GM23338 (cell line): ENCODE data around the gene RUVBL1. TPM values are rescaled to one million over a fixed set of nuclear protein-coding genes. Genes with fewer than 3 reads are reported as not detected.

Experiments used
- ATAC-seq: fragments of 200-7000 bp; cut with Tn5 transposase; 3 replicates; pipeline ENCODE4 v1.9.1; 2020
- DNase-seq: peaks from one replicate; pipeline ENCODE4 v3.0.0-alpha.2; 2015; ENCODE audit warnings: low spot score
- H2AFZ ChIP-seq: fragments of 200-600 bp; sonication (generic); 2 replicates; pipeline ENCODE4 v1.8.0; 2016; ENCODE audit warnings: antibody characterized with exemption, mild to moderate bottlenecking, moderate library complexity
- H3F3A ChIP-seq: fragments of 200-600 bp; sonication (generic); replicated peaks from 2 replicates; pipeline ENCODE4 v1.8.0; 2017; ENCODE audit warnings: antibody characterized with exemption, mixed run types, low read depth
- H3K27ac ChIP-seq: fragments of 200-600 bp; sonication (generic); 2 replicates; pipeline ENCODE4 v1.6.1; 2016; ENCODE audit warnings: low read depth
- H3K27me3 ChIP-seq: fragments of 200-600 bp; sonication (generic); 2 replicates; pipeline ENCODE4 v1.8.0; 2016; ENCODE audit warnings: mild to moderate bottlenecking, mixed run types, moderate library complexity; ENCODE audit not compliant: insufficient read depth
- H3K36me3 ChIP-seq: fragments of 200-600 bp; sonication (generic); 2 replicates; pipeline ENCODE4 v1.8.0; 2016; ENCODE audit warnings: mild to moderate bottlenecking; ENCODE audit not compliant: insufficient read depth
- H3K4me1 ChIP-seq: fragments of 200-600 bp; sonication (generic); 2 replicates; pipeline ENCODE4 v1.8.0; 2016; ENCODE audit warnings: mild to moderate bottlenecking, moderate library complexity; ENCODE audit not compliant: insufficient read depth
- H3K4me2 ChIP-seq: fragments of 200-600 bp; sonication (generic); 2 replicates; pipeline ENCODE4 v1.7.1; 2017; ENCODE audit warnings: mixed run types
- H3K4me3 ChIP-seq: fragments of 200-600 bp; sonication (generic); 2 replicates; pipeline ENCODE4 v1.6.1; 2016; ENCODE audit warnings: mixed run types
- H3K79me2 ChIP-seq: fragments of 200-600 bp; sonication (generic); replicated peaks from 2 replicates; pipeline ENCODE4 v1.8.0; 2017; ENCODE audit warnings: mild to moderate bottlenecking; ENCODE audit not compliant: insufficient read depth
- H3K9me2 ChIP-seq: fragments of 200-600 bp; sonication (generic); 2 replicates; pipeline ENCODE4 v1.8.0; 2017; ENCODE audit not compliant: insufficient read depth
- H4K20me1 ChIP-seq: fragments of 200-600 bp; sonication (generic); replicated peaks from 2 replicates; pipeline ENCODE4 v1.8.0; 2017; ENCODE audit warnings: mild to moderate bottlenecking; ENCODE audit not compliant: insufficient read depth
- H3K27ac Mint-ChIP-seq: 2 replicates; pipeline ENCODE4 v1.8.0; 2020; ENCODE audit warnings: inconsistent platforms, mild to moderate bottlenecking, moderate library complexity, mixed read lengths
- H3K27me3 Mint-ChIP-seq: 3 replicates; pipeline ENCODE4 v1.8.0; 2022; ENCODE audit warnings: low read depth, mild to moderate bottlenecking, moderate library complexity, mixed read lengths, inconsistent platforms; ENCODE audit not compliant: insufficient read depth, poor library complexity
- H3K36me3 Mint-ChIP-seq: 3 replicates; pipeline ENCODE4 v1.8.0; 2021; ENCODE audit warnings: low read depth, mild to moderate bottlenecking, inconsistent platforms, moderate library complexity, mixed read lengths
- H3K4me1 Mint-ChIP-seq: 3 replicates; pipeline ENCODE4 v1.8.0; 2020; ENCODE audit warnings: mild to moderate bottlenecking, inconsistent platforms, mixed read lengths
- H3K4me3 Mint-ChIP-seq: 3 replicates; pipeline ENCODE4 v1.8.0; 2021; ENCODE audit warnings: moderate library complexity, mild to moderate bottlenecking, inconsistent platforms, mixed read lengths
- H3K9me3 Mint-ChIP-seq: 3 replicates; pipeline ENCODE4 v1.8.0; 2020; ENCODE audit warnings: moderate library complexity, mild to moderate bottlenecking, inconsistent platforms, mixed read lengths
- CTCF ChIP-seq, 2 experiments: fragments of 200-600 bp in 1 of 2; sonication (generic) in 1 of 2; conservative IDR thresholded peaks; 2 replicates each; pipeline versions ENCODE4 v1.5.1 to v1.6.1; 2016 to 2017; ENCODE audit warnings: antibody characterized with exemption in 2 of 2, low read depth in 2 of 2, mild to moderate bottlenecking in 2 of 2, moderate library complexity in 1 of 2
- JUNB ChIP-seq: IDR thresholded peaks from one replicate; pipeline ENCODE4 v1.6.1; 2016; ENCODE audit warnings: antibody characterized with exemption; ENCODE audit not compliant: unreplicated experiment
- REST ChIP-seq: IDR thresholded peaks from one replicate; pipeline ENCODE4 v1.6.1; 2018; ENCODE audit warnings: antibody characterized with exemption; ENCODE audit not compliant: unreplicated experiment
- polyA plus RNA-seq: library from polyadenylated mRNA; unstranded; fragments of >200 nt; fragmentation: Nextera tagmentation; extraction: Ambion mirVana; gene quantifications from 2 replicates; pipeline ENCODE4 v1.2.1, GENCODE V29; 2016
- total RNA-seq: library from RNA; depleted of rRNA; stranded (reverse); fragments of >200 nt; shearing (Covaris generic); gene quantifications from 2 replicates; pipeline ENCODE4 v1.2.3, GENCODE V29; 2014

RUVBL1 gene
- total and polyA plus RNA-seq, 2 experiments from 2014 or later, result 133 to 136 TPM

GRCh38 chr3:128095222-128095703, 28.3 kb downstream of the RUVBL1 start:
- TF ChIP-seq CTCF (conservative IDR thresholded peaks at IDR 0.05; ENCODE audit: low read depth in 2 of 2), result peak; percentile 65 to 80
- TF ChIP-seq JUNB, result no peak
- peaks cover 24% of the 10 kb centered on the region; the same call in 1 of the 2 replicates for H3K36me3 ChIP-seq
- H3K27ac Mint-ChIP-seq, result peak overlapping the region; percentile 88
- peaks cover 62% of the 10 kb centered on the region for H3K4me1 ChIP-seq
- H2AFZ ChIP-seq, result no peak overlapping the region
- H3K4me3 ChIP-seq, result peak overlapping the region; percentile 43; the same call in 1 of the 2 replicates
- peaks cover 50% of the 10 kb centered on the region for H3K4me1 Mint-ChIP-seq
- H3K4me3 Mint-ChIP-seq, result no peak overlapping the region; the same call in 2 of the 3 replicates
- H3K9me3 Mint-ChIP-seq, result no peaks in the 10 kb centered on the region
- H3K36me3 Mint-ChIP-seq, result peaks cover 91% of the 10 kb centered on the region
- ATAC-seq (peak; percentile 90), DNase-seq (peak; percentile 88)
- H3K27ac ChIP-seq, result peak overlapping the region; percentile 88
- H3K9me2 ChIP-seq, result no peaks in the 10 kb centered on the region
- H3K4me2 ChIP-seq, result peak overlapping the region; percentile 69
- H3F3A ChIP-seq, result peaks cover 10% of the 10 kb centered on the region; the same call in 1 of the 2 replicates
- peaks cover 70% of the 10 kb centered on the region for H3K79me2 ChIP-seq
- H4K20me1 ChIP-seq, result peaks cover 33% of the 10 kb centered on the region
- no peaks in the 10 kb centered on the region for H3K27me3 Mint-ChIP-seq
- no peaks in the 10 kb centered on the region for H3K27me3 ChIP-seq

- no peak overlapping the region for H3K4me3 Mint-ChIP-seq
- H3K9me2 ChIP-seq, result no peaks in the 10 kb centered on the region
- peaks cover 72% of the 10 kb centered on the region for H3K79me2 ChIP-seq
- H3K4me1 Mint-ChIP-seq, result peaks cover 45% of the 10 kb centered on the region
- ATAC-seq (peak; percentile 10), DNase-seq (no peak)
- peak in 1 of 2 experiments; percentile 21; a peak in 1 of 4 replicates for TF ChIP-seq CTCF (conservative IDR thresholded peaks at IDR 0.05; ENCODE audit: low read depth in 2 of 2)
- no peak for TF ChIP-seq REST
- no peak overlapping the region for H3K4me3 ChIP-seq
- H3K4me1 ChIP-seq, result peaks cover 55% of the 10 kb centered on the region
- H3K36me3 Mint-ChIP-seq, result peaks cover 87% of the 10 kb centered on the region
- no peaks in the 10 kb centered on the region for H3K27me3 Mint-ChIP-seq
- peaks cover 17% of the 10 kb centered on the region; the same call in 1 of the 2 replicates for H3K36me3 ChIP-seq
- H3K27me3 ChIP-seq, result no peaks in the 10 kb centered on the region
- H3K27ac Mint-ChIP-seq, result peak overlapping the region; percentile 87; the same call in 1 of the 2 replicates
- H3K27ac ChIP-seq, result peak overlapping the region; percentile 88
- no peak overlapping the region for H3K4me2 ChIP-seq
- H3F3A ChIP-seq, result peaks cover 6% of the 10 kb centered on the region; the same call in 1 of the 2 replicates
- peaks cover 37% of the 10 kb centered on the region for H4K20me1 ChIP-seq
- no peaks in the 10 kb centered on the region for H3K9me3 Mint-ChIP-seq
- H2AFZ ChIP-seq, result no peak overlapping the region
Measured at GRCh38 chr3:128094295-128095151, 29.1 kb downstream of the RUVBL1 start.
